ENCODE measurements around the gene BRPF1. TPM values are rescaled to one million over a fixed set of nuclear protein-coding genes. Genes with fewer than 3 reads are reported as not detected.

Gene BRPF1
- total RNA-seq, 8 experiments from 2014 or later, result 9.7 to 22.7 (median 13.6) TPM

- peak; percentile 67 to 80 (median 72) for ATAC-seq (replicated peaks in 6 of 8)
- peak overlapping the region; percentile 24 to 35 (median 28) for H3K4me3 ChIP-seq
- no peak overlapping the region for H3K27ac ChIP-seq
- 0 to 3% (median 2%) methylated on average over 3 to 7 of the region's 62 CpGs; no CpG with 5 or more reads in 7 of the 10 experiments for WGBS, 10 experiments
- in situ Hi-C loops (cut with MboI; ENCODE audit: low pct_unique_long_range_greater_than_20kb in 2 of 9, low sequenced_read_pairs in 9 of 9, unreplicated experiment in 9 of 9), result no loop called here
- H3K4me1 ChIP-seq (replicated peaks in 1 of 2), result peaks cover 0 to 5% of the 10 kb centered on the region in 2 donors
These were observed 26.9 kb upstream of the BRPF1 start for GRCh38 chr3:9704347-9705322.

DNA sequence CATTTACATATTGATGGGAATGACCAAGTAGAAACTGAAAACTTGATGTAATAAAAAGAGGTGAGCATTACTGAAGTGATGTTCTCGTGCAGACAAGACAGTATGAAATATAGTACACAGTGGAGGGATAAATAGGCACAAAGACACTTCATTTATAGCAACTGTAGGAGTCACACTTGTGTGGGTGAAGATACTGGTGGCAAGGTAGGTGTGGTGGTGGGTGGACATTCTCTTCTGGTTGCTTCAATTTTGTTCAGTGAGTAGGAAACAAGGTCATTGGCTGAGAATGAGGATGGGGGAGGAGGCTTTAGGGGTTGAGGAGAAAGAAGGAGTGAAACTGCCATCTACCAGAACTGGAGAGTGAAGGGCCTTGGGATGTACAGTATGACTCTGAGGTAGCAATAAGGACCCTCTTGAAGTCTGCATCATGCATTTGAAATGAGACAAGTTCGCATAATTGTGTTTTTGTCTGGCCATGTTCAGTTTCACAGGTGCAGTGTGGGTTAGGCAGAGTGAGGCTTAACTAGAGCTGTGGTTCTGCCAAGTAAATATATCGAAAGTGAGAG, 21.3 kb upstream of the BRPF1 start:
- 45 to 100% (median 65%) methylated on average over 1 to 3 of the region's 3 CpGs for WGBS, 10 experiments
- no peak for ATAC-seq (replicated peaks in 6 of 8)
- in situ Hi-C loops (cut with MboI; ENCODE audit: low pct_unique_long_range_greater_than_20kb in 2 of 9, low sequenced_read_pairs in 9 of 9, unreplicated experiment in 9 of 9), result no loop called here
- no peak overlapping the region for H3K4me3 ChIP-seq
- no peaks in the 10 kb centered on the region for H3K4me1 ChIP-seq (replicated peaks in 1 of 2)
- H3K27ac ChIP-seq, result no peak overlapping the region

DNA sequence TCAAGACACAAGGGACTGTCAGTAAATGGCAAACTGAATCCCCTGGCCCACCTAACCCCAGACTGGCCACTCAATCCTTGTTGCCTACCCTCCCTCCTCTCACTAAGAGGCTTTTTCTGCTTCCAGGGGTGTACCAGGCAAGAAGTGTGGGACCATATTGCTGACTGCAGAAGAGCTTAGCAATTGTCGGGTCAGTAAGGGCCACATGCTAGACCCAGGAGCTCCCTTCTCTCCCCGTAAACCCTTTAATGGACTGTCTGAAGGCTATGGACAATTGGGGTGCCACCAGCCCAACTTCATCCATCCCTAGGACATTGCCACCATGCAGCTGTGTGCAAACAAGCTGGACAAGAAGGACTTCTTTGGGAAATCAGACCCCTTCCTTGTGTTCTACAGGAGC, 19.1 kb upstream of the BRPF1 start:
- no peak overlapping the region for H3K4me3 ChIP-seq
- in situ Hi-C loops (cut with MboI; ENCODE audit: low pct_unique_long_range_greater_than_20kb in 2 of 9, low sequenced_read_pairs in 9 of 9, unreplicated experiment in 9 of 9), result no loop called here
- H3K27ac ChIP-seq, result no peak overlapping the region
- no peaks in the 10 kb centered on the region for H3K4me1 ChIP-seq (replicated peaks in 1 of 2)
- ATAC-seq (replicated peaks in 6 of 8), result no peak
- whole genome bisulfite sequencing, 10 experiments, result 0 to 100% (median 60%) methylated on average over 1 of the region's 2 CpGs; no CpG with 5 or more reads in 7 of the 10 experiments

GRCh38 chr3:9713142-9713541, 18.4 kb upstream of the BRPF1 start:
- in situ Hi-C loops (cut with MboI; ENCODE audit: low pct_unique_long_range_greater_than_20kb in 2 of 9, low sequenced_read_pairs in 9 of 9, unreplicated experiment in 9 of 9), result no loop called here
- 18 to 94% (median 79%) methylated on average over 2 to 4 of the region's 4 CpGs; no CpG with 5 or more reads in 1 of the 10 experiments for WGBS, 10 experiments
- ATAC-seq (replicated peaks in 6 of 8), result no peak
- H3K4me1 ChIP-seq (replicated peaks in 1 of 2), result no peaks in the 10 kb centered on the region
- no peak overlapping the region for H3K4me3 ChIP-seq
- no peak overlapping the region for H3K27ac ChIP-seq

DNA sequence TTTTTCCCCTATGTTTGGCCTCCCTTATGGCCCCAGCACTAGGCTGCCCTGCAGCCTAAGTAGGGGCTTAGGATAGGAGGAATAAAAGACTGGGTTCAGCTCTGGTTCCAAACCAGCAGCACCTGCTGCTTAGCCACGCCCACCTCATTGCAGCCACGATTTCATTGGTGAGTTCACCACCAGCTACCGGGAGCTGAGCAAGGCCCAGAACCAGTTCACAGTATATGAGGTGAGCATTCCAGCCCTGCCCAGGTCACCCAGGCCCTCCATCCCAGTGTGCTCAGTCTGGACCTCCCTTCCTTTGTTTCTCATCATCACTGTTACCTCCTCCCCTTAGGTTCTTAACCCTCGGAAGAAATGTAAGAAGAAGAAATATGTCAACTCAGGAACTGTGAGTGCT, 16.4 kb upstream of the BRPF1 start:
- Histone ChIP-seq H3K4me1 (replicated peaks in 1 of 2) (no peaks in the 10 kb centered on the region), H3K27ac (no peak overlapping the region), H3K4me3 (no peak overlapping the region)
- 0 to 100% (median 33%) methylated on average over 1 to 4 of the region's 4 CpGs; no CpG with 5 or more reads in 3 of the 10 experiments for WGBS, 10 experiments
- ATAC-seq (replicated peaks in 6 of 8), result peak in 2 of 8 experiments; percentile 9 to 11
- in situ Hi-C loops (cut with MboI; ENCODE audit: low pct_unique_long_range_greater_than_20kb in 2 of 9, low sequenced_read_pairs in 9 of 9, unreplicated experiment in 9 of 9), result no loop called here

GRCh38 chr3:9715764-9716437, 15.6 kb upstream of the BRPF1 start:
- WGBS, 10 experiments, result 11 to 100% (median 53%) methylated on average over 1 to 6 of the region's 6 CpGs
- in situ Hi-C loops (cut with MboI; ENCODE audit: low pct_unique_long_range_greater_than_20kb in 2 of 9, low sequenced_read_pairs in 9 of 9, unreplicated experiment in 9 of 9), result no loop called here
- ATAC-seq (replicated peaks in 6 of 8), result peak; percentile 88 to 100 (median 98)
- H3K27ac ChIP-seq, result no peak overlapping the region
- H3K4me1 ChIP-seq (replicated peaks in 1 of 2), result peaks cover 2 to 3% of the 10 kb centered on the region in 2 donors
- H3K4me3 ChIP-seq, result no peak overlapping the region

GRCh38 chr3:9716801-9717555, 14.6 kb upstream of the BRPF1 start:
- in situ Hi-C loops (cut with MboI; ENCODE audit: low pct_unique_long_range_greater_than_20kb in 2 of 9, low sequenced_read_pairs in 9 of 9, unreplicated experiment in 9 of 9), result no loop called here
- Histone ChIP-seq H3K4me1 (replicated peaks in 1 of 2) (peaks cover 3 to 8% of the 10 kb centered on the region in 2 donors), H3K4me3 (no peak overlapping the region), H3K27ac (no peak overlapping the region)
- ATAC-seq (replicated peaks in 6 of 8), result no peak
- 0 to 83% (median 68%) methylated on average over 1 to 5 of the region's 5 CpGs for WGBS, 10 experiments

DNA sequence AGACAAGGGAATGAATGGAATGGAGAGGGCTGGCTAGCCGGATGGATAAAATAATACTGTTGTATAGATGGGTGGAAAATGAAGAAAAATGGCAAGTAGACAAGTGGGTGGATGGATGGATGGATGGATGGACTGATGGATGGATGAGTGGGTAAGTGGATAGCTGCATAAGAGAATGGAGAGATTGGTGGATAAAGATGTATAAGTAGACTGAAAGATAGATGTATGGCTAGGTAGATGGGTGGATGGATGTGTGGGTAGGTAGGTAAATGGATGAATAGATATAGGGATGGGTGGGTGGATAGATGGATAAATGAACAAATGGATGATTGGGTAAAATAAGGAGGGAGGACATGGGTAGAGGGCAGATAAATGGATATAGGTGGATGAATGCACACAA, 14.0 kb upstream of the BRPF1 start:
- WGBS, 10 experiments, result 31 to 89% (median 81%) methylated on average over 1 of the region's 1 CpG; no CpG with 5 or more reads in 1 of the 10 experiments
- peaks cover 3 to 8% of the 10 kb centered on the region in 2 donors for H3K4me1 ChIP-seq (replicated peaks in 1 of 2)
- no peak overlapping the region for H3K4me3 ChIP-seq
- no peak for ATAC-seq (replicated peaks in 6 of 8)
- in situ Hi-C loops (cut with MboI; ENCODE audit: low pct_unique_long_range_greater_than_20kb in 2 of 9, low sequenced_read_pairs in 9 of 9, unreplicated experiment in 9 of 9), result no loop called here
- no peak overlapping the region for H3K27ac ChIP-seq

DNA sequence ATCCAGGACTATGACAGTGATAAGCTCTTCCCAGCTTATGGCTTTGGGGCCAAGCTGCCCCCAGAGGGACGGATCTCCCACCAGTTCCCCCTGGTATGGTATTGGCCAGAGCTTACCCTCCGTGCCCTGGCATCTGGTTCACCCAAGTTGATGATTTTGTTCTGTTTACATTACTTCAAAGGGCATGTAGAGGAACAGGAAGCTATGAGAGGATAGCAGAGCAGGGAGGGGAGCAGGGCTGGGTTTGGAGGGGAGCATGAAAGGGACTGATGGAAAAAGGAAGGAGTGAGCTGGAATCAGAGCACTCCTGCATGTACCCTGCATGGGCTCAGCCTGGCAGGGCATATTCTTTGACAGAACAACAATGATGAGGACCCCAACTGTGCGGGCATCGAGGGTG, 13.4 kb upstream of the BRPF1 start:
- Histone ChIP-seq H3K4me3 (no peak overlapping the region), H3K27ac (no peak overlapping the region), H3K4me1 (replicated peaks in 1 of 2) (peaks cover 3 to 8% of the 10 kb centered on the region in 2 donors)
- ATAC-seq (replicated peaks in 6 of 8), result no peak
- 27 to 83% (median 36%) methylated on average over 1 to 2 of the region's 4 CpGs; no CpG with 5 or more reads in 4 of the 10 experiments for WGBS, 10 experiments
- in situ Hi-C loops (cut with MboI; ENCODE audit: low pct_unique_long_range_greater_than_20kb in 2 of 9, low sequenced_read_pairs in 9 of 9, unreplicated experiment in 9 of 9), result no loop called here

DNA sequence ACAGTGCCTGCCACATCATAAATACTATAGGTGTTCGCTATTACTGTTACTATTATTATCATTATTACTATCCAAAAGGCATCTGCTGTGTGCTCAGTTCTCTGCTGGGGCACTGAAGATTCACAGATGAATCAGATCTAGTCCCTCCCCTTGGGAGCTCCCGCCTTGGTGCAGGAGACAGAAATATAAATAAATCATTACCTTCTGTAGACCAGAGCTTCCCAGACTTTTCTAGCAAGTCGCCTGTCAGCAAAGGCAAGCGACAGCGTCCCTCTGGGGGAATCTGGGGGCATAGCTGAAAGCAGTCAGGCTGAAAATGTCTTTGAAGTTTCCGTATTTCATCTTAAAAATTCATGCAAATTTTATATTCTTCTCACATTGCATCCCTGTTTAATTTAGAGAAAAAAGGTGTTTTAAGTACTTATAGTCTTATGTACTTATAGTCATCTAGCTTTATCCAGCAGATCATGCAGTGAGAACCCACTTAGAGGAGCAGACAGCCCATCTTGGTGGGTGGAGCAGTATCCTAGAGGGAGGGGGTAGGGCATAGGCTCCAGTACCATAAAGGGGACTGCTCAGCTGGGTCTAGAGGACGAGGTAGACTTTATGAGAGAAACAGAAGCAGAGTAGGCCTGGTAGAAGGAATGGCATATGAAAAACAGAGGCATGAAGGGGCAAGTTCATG, 10.4 kb upstream of the BRPF1 start:
- ATAC-seq (replicated peaks in 6 of 8), result peak in 7 of 8 experiments; percentile 62 to 96 (median 81)
- WGBS, 10 experiments, result 0 to 53% (median 40%) methylated on average over 1 to 7 of the region's 7 CpGs; no CpG with 5 or more reads in 1 of the 10 experiments
- in situ Hi-C loops (cut with MboI; ENCODE audit: low pct_unique_long_range_greater_than_20kb in 2 of 9, low sequenced_read_pairs in 9 of 9, unreplicated experiment in 9 of 9), result no loop called here
- Histone ChIP-seq H3K4me1 (replicated peaks in 1 of 2) (peaks cover 3 to 8% of the 10 kb centered on the region in 2 donors), H3K4me3 (no peak overlapping the region), H3K27ac (no peak overlapping the region)

GRCh38 chr3:9721700-9722060, 9.9 kb upstream of the BRPF1 start:
- in situ Hi-C loops (cut with MboI; ENCODE audit: low pct_unique_long_range_greater_than_20kb in 2 of 9, low sequenced_read_pairs in 9 of 9, unreplicated experiment in 9 of 9), result no loop called here
- no peak for ATAC-seq (replicated peaks in 6 of 8)
- Histone ChIP-seq H3K4me3 (no peak overlapping the region), H3K27ac (no peak overlapping the region), H3K4me1 (replicated peaks in 1 of 2) (peaks cover 3 to 8% of the 10 kb centered on the region in 2 donors)
- 68 to 100% (median 100%) methylated on average over 1 to 2 of the region's 2 CpGs; no CpG with 5 or more reads in 3 of the 10 experiments for WGBS, 10 experiments
